ENCODE results near the gene SORBS1.

The SORBS1 gene

GRCh38 chr10:95566136-95566535 lies 5.0 kb upstream of the SORBS1 start:
- DNase-seq, result no peak
- no peak for TF ChIP-seq CTCF (IDR thresholded peaks at IDR 0.05)
- H3K9me3 ChIP-seq, result no peaks in the 10 kb centered on the region
- H3K27ac ChIP-seq, result no peak overlapping the region
- peaks cover 0 to 17% (median 9%) of the 10 kb centered on the region in 4 donors for H3K4me1 ChIP-seq
- no peaks in the 10 kb centered on the region for H3K27me3 ChIP-seq
- intact Hi-C loops (cut with DNase I; ENCODE audit: low total_unique reads), result no loop called here
- no peak overlapping the region for H3K4me3 ChIP-seq
- no peaks in the 10 kb centered on the region for H3K36me3 ChIP-seq

- no peak for TF ChIP-seq CTCF (IDR thresholded peaks at IDR 0.05)
- Histone ChIP-seq H3K27me3 (no peaks in the 10 kb centered on the region), H3K9me3 (no peaks in the 10 kb centered on the region), H3K4me1 (peaks cover 0 to 17% (median 9%) of the 10 kb centered on the region in 4 donors), H3K27ac (no peak overlapping the region), H3K4me3 (no peak overlapping the region), H3K36me3 (peaks cover 0 to 3% (median 0%) of the 10 kb centered on the region in 3 donors)
- DNase-seq, result no peak
- intact Hi-C loops (cut with DNase I; ENCODE audit: low total_unique reads), result no loop called here
Measured at GRCh38 chr10:95565336-95565735, 4.2 kb upstream of the SORBS1 start.

- intact Hi-C loops (cut with DNase I; ENCODE audit: low total_unique reads), result loop anchor here (5.0 kb wide), 1 partner anchor 187 kb away; no protein-coding TSS in a partner anchor
- no peak overlapping the region for H3K27ac ChIP-seq
- TF ChIP-seq CTCF (IDR thresholded peaks at IDR 0.05), result no peak
- peaks cover 0 to 3% (median 0%) of the 10 kb centered on the region in 3 donors for H3K36me3 ChIP-seq
- no peak overlapping the region for H3K4me3 ChIP-seq
- peaks cover 0 to 17% (median 9%) of the 10 kb centered on the region in 4 donors for H3K4me1 ChIP-seq
- no peak for DNase-seq
- no peaks in the 10 kb centered on the region for H3K9me3 ChIP-seq
- no peaks in the 10 kb centered on the region for H3K27me3 ChIP-seq
Measured at GRCh38 chr10:95564291-95564690, 3.1 kb upstream of the SORBS1 start.

GRCh38 chr10:95562341-95562965 lies 1.3 kb upstream of the SORBS1 start:
- TF ChIP-seq CTCF (IDR thresholded peaks at IDR 0.05), result no peak
- intact Hi-C loops (cut with DNase I; ENCODE audit: low total_unique reads), result loop anchor here (5.0 kb wide), 1 partner anchor 185 kb away; no protein-coding TSS in a partner anchor
- no peak overlapping the region for H3K27ac ChIP-seq
- H3K36me3 ChIP-seq, result peaks cover 0 to 3% (median 0%) of the 10 kb centered on the region in 3 donors
- peaks cover 0 to 18% (median 6%) of the 10 kb centered on the region in 4 donors for H3K4me1 ChIP-seq
- H3K4me3 ChIP-seq, result no peak overlapping the region
- no peak for DNase-seq
- H3K27me3 ChIP-seq, result no peaks in the 10 kb centered on the region
- H3K9me3 ChIP-seq, result no peaks in the 10 kb centered on the region

- intact Hi-C loops (cut with DNase I; ENCODE audit: low total_unique reads), result loop anchor here (5.0 kb wide), 1 partner anchor 185 kb away; no protein-coding TSS in a partner anchor
- Histone ChIP-seq H3K9me3 (no peaks in the 10 kb centered on the region), H3K4me3 (peak overlapping the region; percentile 68 to 85), H3K27ac (peak overlapping the region in 1 of 2 donors; percentile 37), H3K4me1 (peaks cover 0 to 18% (median 9%) of the 10 kb centered on the region in 4 donors), H3K27me3 (no peaks in the 10 kb centered on the region), H3K36me3 (peaks cover 0 to 3% (median 2%) of the 10 kb centered on the region in 3 donors)
- no peak for DNase-seq
- TF ChIP-seq CTCF (IDR thresholded peaks at IDR 0.05), result no peak
Measured at GRCh38 chr10:95561864-95562177, 650 bp upstream of the SORBS1 start.
